GM12801 (cell line): ENCODE data around the gene CTNNA1.

Source experiments
- TF ChIP-seq, protein P1 (sequence below): IDR thresholded peaks from one replicate; pipeline ENCODE4 v1.5.1; 2011; ENCODE audit warnings: control low read depth; ENCODE audit not compliant: insufficient read length; ENCODE audit errors: extremely low read depth

CTNNA1 gene

GRCh38 chr5:138898299-138898698, 145.1 kb downstream of the CTNNA1 start:
- TF ChIP-seq, protein P1, sequence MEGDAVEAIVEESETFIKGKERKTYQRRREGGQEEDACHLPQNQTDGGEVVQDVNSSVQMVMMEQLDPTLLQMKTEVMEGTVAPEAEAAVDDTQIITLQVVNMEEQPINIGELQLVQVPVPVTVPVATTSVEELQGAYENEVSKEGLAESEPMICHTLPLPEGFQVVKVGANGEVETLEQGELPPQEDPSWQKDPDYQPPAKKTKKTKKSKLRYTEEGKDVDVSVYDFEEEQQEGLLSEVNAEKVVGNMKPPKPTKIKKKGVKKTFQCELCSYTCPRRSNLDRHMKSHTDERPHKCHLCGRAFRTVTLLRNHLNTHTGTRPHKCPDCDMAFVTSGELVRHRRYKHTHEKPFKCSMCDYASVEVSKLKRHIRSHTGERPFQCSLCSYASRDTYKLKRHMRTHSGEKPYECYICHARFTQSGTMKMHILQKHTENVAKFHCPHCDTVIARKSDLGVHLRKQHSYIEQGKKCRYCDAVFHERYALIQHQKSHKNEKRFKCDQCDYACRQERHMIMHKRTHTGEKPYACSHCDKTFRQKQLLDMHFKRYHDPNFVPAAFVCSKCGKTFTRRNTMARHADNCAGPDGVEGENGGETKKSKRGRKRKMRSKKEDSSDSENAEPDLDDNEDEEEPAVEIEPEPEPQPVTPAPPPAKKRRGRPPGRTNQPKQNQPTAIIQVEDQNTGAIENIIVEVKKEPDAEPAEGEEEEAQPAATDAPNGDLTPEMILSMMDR = no peak

- TF ChIP-seq, protein P1 = no peak
These were observed 145.5 kb downstream of the CTNNA1 start for GRCh38 chr5:138898742-138899141.

- TF ChIP-seq, protein P1 = no peak
These were observed 147.2 kb downstream of the CTNNA1 start for GRCh38 chr5:138900281-138900965.

- TF ChIP-seq, protein P1 = no peak
These were observed 148.5 kb downstream of the CTNNA1 start for GRCh38 chr5:138901716-138902115.

DNA sequence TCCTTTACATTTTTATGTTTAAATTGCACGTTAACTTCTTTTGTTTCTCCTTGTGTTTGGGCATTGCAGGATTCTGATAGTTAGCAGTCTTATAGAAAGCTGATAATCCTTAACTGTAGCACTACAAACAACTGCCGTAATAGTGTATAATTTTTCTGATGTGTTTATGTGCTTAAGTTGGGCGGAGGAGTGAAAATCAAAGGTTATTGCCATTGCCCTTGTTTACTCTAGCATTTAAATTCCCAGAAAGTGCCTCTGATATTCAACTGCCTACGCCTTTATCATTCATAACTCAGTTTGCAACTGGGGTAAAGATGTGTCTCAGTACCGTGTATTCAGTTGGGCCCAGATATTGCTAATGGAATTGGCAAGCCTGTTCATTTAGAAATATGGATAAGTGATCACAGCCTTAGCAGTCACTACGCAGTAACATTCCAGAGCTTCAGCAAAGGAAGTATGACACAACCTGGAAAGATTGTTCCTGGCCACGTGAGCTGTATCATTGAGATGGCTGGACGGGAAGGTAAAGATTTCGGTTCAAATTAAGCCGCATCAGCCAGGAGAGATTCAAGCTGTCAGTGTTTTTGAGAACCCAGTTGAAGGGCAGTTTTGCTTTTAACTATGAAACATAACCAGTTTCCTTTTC, 150.0 kb downstream of the CTNNA1 start:
- TF ChIP-seq, protein P1 = no peak

DNA sequence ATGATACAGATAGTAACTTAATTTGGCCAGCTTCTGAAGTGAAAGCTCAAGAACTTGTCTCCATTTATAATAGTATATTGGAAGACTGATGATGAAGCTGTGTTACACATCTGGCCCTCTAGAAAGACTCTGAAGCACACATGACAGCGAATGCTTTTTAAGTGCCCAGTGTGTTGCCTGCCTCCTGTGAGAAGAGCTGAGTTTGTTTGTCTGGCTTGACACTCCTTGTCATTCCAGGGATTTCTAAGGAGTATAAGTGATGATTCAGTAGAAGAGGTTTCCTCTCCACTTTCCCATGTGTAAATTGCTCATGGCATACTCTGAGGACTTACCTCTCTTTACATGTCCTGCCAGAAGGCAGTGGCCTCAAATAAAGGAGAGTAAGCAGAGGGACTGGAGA, 152.3 kb downstream of the CTNNA1 start:
- TF ChIP-seq, protein P1 = no peak

DNA sequence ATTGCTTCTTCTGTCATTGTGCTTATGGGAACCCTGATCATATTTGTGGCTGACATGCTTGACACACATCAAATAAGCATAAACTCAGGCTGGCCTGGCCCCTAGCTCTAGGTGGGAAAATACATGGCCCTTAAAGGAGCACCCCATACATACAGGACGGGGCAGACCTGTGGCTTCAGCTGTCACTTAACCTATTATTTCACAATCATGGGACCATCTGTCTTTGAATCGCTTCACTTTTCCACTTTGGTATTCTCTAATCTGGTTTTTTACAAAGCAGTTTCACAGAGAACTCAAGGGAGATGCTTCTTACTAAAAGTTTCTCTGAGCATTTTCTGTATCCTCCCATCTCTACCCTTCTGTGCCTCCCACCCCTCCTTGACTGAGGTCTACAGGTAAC, 156.5 kb downstream of the CTNNA1 start:
- TF ChIP-seq, protein P1 = no peak
